ACHN (cell line): ENCODE results near the gene PPP1R3C.

Experiments used
- DNase-seq: peaks from one replicate; pipeline ENCODE4 v3.0.0-alpha.2; 2015
- in situ Hi-C: cut with HindIII; loops from 2 replicates; pipeline ENCODE4 v1.10.0; 2017; ENCODE audit warnings: low sequenced_read_pairs, low pct_ligation_motif_present, low pct_unique_long_range_greater_than_20kb

Gene PPP1R3C

DNA sequence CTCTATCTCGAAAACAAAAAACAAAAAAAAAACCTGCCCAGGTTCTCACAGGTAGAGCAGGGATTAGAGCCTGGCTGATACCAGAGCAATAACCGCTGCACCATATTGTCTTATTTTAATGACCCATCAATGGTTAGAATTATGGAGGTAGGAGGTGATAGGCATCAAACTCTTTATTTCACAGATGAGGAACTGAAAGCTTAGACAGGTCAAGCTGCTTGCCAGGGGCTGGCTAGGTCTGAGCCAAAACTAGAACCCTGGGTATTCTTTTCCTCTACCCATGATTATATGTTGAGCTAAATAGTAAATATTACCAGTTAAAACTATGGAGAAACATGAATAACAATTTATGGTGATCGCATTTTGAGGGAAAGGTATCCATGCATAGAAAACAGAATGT lies 2.0 kb upstream of the PPP1R3C start:
- DNase-seq, result no peak
- in situ Hi-C loops, result no loop called here

GRCh38 chr10:91634246-91634645 lies 1.4 kb upstream of the PPP1R3C start:
- DNase-seq, result no peak
- in situ Hi-C loops, result no loop called here

DNA sequence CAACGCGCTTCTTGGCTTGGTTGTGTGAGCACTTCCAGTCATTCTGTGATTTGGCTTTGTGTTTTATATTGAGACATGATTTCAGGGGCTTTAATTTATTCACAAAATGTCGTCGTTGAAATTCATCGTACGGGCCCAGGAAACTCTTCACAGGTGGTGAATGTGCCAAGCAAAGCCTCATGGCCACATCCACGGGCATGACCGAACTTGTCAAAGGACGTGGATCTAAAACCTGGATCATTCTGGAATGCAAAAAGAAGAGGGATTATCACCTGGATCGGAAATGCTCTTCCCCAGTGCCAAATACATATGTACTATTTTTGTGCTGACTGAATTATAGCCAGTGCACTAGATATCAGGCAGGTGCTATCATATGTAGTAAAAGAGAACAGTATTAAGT lies 2.2 kb downstream of the PPP1R3C start:
- DNase-seq, result no peak
- in situ Hi-C loops, result no loop called here

DNA sequence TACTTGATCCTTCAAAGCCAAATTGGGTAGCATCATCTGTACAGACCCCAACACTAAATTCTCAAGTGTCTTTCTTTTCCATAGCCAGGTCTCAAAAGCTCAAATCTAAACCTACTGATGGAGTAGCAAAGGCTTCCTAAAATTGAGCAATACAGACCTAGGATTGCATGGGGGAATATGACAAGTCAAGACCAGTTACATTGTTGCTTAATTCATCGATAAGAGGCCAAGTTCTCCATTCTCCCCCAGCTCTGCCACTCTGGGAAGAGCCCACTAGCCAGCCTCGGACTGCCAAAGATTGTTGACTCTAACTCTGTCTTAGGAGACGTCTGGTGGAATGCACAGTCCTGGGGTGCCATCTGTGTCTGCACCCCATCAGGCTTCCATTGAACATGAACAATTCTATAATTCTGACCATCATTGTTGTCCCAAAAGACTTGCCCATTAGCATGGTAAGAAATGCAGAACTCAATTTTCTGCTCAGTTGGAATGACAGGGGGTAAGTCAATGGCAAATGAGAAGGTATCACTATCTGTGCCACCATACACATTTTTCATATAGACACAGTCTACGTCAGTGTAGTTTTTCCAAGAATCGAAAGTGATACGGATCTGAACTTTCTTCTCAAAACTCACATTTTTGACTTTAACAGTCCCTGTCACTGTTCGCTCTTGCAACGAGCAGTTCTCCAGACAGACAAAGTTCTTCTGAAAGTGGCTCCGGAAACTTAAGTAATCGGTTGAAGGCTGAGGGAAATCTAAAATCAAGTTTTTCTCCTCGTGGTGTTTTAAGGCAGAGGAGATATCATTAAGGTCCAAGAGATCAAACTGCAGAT lies 2.9 kb downstream of the PPP1R3C start:
- in situ Hi-C loops, result no loop called here
- no peak for DNase-seq

- in situ Hi-C loops, result no loop called here
- no peak for DNase-seq
Observed at GRCh38 chr10:91628383-91628782, 4.5 kb downstream of the PPP1R3C start.

- in situ Hi-C loops, result no loop called here
- DNase-seq, result no peak
Observed at GRCh38 chr10:91627344-91628102, 5.3 kb downstream of the PPP1R3C start.

GRCh38 chr10:91626936-91627335 lies 5.9 kb downstream of the PPP1R3C start:
- no peak for DNase-seq
- in situ Hi-C loops, result no loop called here

- DNase-seq, result no peak
- in situ Hi-C loops, result no loop called here
Observed at GRCh38 chr10:91624633-91625032, 8.2 kb downstream of the PPP1R3C start.

DNA sequence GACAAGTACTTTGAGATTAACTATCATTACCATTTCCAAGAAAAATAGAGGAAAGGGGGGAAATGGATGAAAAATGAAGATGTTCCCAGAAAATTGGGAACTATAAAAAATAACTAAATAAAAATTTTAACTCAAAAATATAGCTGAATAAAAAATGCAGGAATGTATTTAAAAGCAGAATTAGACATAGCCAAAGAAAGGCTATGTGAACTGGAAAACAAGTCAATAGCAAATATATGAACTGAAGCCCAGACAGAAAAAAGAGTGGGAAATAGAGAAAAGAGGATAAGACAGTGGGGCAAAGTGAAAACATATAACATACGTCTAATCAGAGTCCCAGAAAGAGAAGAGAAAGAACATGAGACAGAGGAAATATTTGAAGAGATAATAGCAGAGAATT lies 10.3 kb downstream of the PPP1R3C start:
- in situ Hi-C loops, result no loop called here
- DNase-seq, result no peak

GRCh38 chr10:91621483-91622113 lies 11.3 kb downstream of the PPP1R3C start:
- in situ Hi-C loops, result no loop called here
- DNase-seq, result no peak

- in situ Hi-C loops, result no loop called here
- no peak for DNase-seq
Observed at GRCh38 chr10:91617072-91617609, 15.7 kb downstream of the PPP1R3C start.

DNA sequence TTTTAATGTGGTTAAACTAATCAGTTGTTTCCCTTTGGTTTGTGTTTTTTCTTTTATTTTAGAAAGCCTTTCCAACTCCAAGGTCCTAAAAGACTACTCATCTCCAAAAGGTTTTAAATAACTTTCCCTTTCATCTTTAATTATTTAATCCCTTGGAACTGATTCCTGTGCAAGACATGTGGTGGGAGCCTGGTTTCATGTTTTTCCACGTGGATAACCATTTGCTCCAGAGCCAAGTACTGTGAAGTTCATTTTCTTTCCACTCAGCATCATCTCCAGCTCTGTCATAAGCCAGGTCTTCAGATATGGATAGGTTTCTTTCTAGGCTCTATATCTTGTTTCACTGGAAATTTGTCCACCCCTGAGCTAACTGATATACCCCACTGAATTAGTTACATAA lies 16.7 kb downstream of the PPP1R3C start:
- DNase-seq, result no peak
- in situ Hi-C loops, result no loop called here

- in situ Hi-C loops, result no loop called here
- DNase-seq, result no peak
Observed at GRCh38 chr10:91614225-91614624, 18.6 kb downstream of the PPP1R3C start.

- DNase-seq, result peak; percentile 74
- in situ Hi-C loops, result no loop called here
Observed at GRCh38 chr10:91613411-91614187, 19.3 kb downstream of the PPP1R3C start.

GRCh38 chr10:91610919-91611318 lies 22.0 kb downstream of the PPP1R3C start:
- in situ Hi-C loops, result no loop called here
- no peak for DNase-seq

DNA sequence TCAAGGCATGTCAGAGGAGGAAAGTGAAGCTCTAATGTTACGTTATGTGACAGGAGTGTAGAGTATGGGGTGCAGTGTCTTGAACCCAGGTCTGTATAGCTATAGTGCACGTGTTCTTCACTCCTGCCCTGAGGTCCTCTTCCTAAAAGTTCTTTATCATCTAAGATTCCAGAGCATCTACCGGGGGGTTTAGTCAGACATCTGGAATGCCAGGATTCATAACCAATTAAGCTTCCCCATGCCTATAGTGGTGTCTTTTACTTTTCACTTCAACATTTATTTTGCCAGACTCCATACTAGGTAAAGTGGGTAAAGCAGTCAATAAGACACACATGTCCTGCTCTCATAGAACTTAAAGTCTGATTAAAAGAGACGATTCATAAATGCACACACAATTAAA lies 22.4 kb downstream of the PPP1R3C start:
- no peak for DNase-seq
- in situ Hi-C loops, result no loop called here

DNA sequence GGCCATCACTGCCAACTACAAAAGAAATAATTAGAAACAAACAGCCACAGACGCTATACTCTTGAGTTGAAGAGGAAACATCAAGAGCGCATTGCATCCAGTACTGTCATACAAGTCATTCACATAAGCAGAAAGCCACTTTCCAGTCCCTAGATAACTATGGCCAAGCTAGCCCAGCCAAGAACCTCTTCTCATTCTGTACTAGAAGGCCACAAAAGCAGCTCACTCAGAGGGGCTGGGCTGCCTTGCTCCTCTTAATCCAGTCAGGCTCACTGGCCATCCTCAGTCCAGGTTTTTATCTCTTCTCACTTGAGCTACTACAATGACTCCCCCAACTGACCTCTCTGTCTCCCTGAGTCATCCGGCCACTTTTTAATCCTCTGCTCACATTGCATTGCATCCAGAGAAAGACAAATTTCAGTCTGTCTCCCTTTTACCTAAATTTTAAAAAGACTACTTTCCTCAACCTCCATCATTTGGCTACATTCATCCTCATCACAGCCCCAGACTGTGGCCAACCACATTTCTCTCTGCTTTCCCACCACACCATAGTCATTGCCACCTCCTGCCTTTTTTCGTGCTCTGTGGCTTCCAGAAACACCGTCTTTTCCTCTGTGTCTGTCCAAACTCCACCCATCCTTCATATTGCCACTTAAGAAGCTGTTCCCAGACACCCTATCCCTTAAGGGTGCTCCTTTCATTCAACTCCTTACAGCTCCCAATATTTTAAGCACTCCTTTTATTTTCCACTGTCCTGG lies 25.0 kb downstream of the PPP1R3C start:
- no peak for DNase-seq
- in situ Hi-C loops, result no loop called here

GRCh38 chr10:91605968-91606367 lies 26.9 kb downstream of the PPP1R3C start:
- in situ Hi-C loops, result no loop called here
- DNase-seq, result no peak
